PC-9 (cell line): Measurements from ENCODE around the gene PLA2G7.

Source experiments
- EZH2 ChIP-seq: fragments of 200-600 bp; sonication (generic); IDR thresholded peaks from 2 replicates; pipeline ENCODE4 v1.8.0; 2017; ENCODE audit warnings: antibody characterized with exemption, low read depth
- TF ChIP-seq, protein P1 (sequence below): fragments of 200-600 bp; sonication (generic); conservative IDR thresholded peaks from 2 replicates; pipeline ENCODE4 v1.6.1; 2017; ENCODE audit warnings: mixed run types, antibody characterized with exemption, mild to moderate bottlenecking, moderate library complexity

DNA sequence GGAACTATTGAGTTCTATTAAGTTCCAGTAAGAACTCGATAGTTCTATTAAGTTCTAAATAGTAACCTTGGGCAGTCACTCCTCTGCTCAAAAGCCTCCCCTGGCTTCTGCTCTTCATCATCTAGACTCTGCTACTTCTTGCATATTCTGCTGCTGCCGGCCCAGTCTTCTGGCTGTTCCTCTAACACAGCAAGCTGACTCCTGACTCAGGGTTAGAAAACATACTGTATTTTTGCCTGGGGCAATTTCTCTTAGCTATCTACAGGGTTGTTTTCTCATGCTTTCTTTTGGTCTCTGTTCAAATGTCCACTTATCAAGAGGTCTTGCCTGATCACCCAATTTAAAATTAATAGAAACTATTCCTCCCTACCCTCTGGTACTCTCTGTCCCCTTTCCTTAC is 67.8 kb downstream of the PLA2G7 start:
- TF ChIP-seq, protein P1, sequence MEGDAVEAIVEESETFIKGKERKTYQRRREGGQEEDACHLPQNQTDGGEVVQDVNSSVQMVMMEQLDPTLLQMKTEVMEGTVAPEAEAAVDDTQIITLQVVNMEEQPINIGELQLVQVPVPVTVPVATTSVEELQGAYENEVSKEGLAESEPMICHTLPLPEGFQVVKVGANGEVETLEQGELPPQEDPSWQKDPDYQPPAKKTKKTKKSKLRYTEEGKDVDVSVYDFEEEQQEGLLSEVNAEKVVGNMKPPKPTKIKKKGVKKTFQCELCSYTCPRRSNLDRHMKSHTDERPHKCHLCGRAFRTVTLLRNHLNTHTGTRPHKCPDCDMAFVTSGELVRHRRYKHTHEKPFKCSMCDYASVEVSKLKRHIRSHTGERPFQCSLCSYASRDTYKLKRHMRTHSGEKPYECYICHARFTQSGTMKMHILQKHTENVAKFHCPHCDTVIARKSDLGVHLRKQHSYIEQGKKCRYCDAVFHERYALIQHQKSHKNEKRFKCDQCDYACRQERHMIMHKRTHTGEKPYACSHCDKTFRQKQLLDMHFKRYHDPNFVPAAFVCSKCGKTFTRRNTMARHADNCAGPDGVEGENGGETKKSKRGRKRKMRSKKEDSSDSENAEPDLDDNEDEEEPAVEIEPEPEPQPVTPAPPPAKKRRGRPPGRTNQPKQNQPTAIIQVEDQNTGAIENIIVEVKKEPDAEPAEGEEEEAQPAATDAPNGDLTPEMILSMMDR: no peak
- no peak for TF ChIP-seq EZH2
